HAP-1 (cell line): Measurements from ENCODE around the gene RASA3.

Experiments used
- DNase-seq, 2 experiments: peaks; one replicate each; pipeline ENCODE4 v3.0.0-alpha.2; 2016 to 2020; ENCODE audit warnings: low spot score in 2 of 2
- H3K27me3 ChIP-seq: fragments of 250-450 bp; sonication (Bioruptor Pico); 2 replicates; pipeline ENCODE4 v1.5.1; 2020; ENCODE audit warnings: low read depth, mild to moderate bottlenecking, moderate library complexity
- H3K36me3 ChIP-seq: fragments of 250-450 bp; sonication (Bioruptor Pico); replicated peaks from 2 replicates; pipeline ENCODE4 v1.5.1; 2020; ENCODE audit warnings: mild to moderate bottlenecking
- H3K4me1 ChIP-seq: fragments of 250-450 bp; sonication (Bioruptor Pico); 2 replicates; pipeline ENCODE4 v1.5.1; 2020; ENCODE audit warnings: mild to moderate bottlenecking
- H3K4me3 ChIP-seq: fragments of 250-450 bp; sonication (Bioruptor Pico); 2 replicates; pipeline ENCODE4 v1.5.1; 2020; ENCODE audit warnings: mild to moderate bottlenecking, moderate library complexity
- H3K9me3 ChIP-seq: fragments of 250-450 bp; sonication (Bioruptor Pico); 2 replicates; pipeline ENCODE4 v1.5.1; 2020; ENCODE audit warnings: mild to moderate bottlenecking, moderate library complexity
- in situ Hi-C: fragments of 300-500 bp; cut with MboI; formaldehyde crosslinking; loops from 3 replicates; pipeline ENCODE4 v1.14.3; 2020; ENCODE audit warnings: low sequenced_read_pairs, inconsistent platforms, mixed read lengths

The RASA3 gene

DNA sequence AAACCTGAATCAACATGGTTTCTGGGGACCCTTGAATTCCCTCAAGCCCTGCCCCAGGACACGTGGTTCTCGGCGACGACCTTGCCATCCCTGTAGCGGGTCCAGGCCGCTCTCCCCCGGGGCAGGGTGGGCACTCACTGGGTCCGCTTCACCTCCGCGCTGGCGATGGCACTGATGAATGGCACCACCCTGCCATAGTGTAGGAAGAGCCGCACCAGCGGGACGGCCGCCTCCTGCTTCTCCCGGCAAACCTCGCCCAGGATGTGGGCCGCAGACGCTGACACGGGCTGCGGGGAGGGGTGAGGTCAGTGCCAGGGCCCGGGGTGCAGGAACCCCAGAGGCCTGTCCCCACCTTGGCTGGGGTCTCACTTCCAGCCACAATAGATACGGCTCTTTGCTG lies 114.5 kb downstream of the RASA3 start:
- Histone ChIP-seq H3K9me3 (no peaks in the 10 kb centered on the region), H3K36me3 (no peaks in the 10 kb centered on the region), H3K27me3 (no peaks in the 10 kb centered on the region), H3K4me1 (no peaks in the 10 kb centered on the region), H3K4me3 (no peak overlapping the region)
- in situ Hi-C loops: no loop called here
- DNase-seq: no peak

GRCh38 chr13:114017028-114017630 lies 115.3 kb downstream of the RASA3 start:
- DNase-seq: no peak
- Histone ChIP-seq H3K4me1 (no peaks in the 10 kb centered on the region), H3K4me3 (no peak overlapping the region), H3K36me3 (no peaks in the 10 kb centered on the region), H3K27me3 (no peaks in the 10 kb centered on the region), H3K9me3 (no peaks in the 10 kb centered on the region)
- in situ Hi-C loops: no loop called here

GRCh38 chr13:114016321-114017027 lies 115.9 kb downstream of the RASA3 start:
- no peaks in the 10 kb centered on the region for H3K9me3 ChIP-seq
- no peak overlapping the region for H3K4me3 ChIP-seq
- in situ Hi-C loops: no loop called here
- DNase-seq: no peak
- no peaks in the 10 kb centered on the region for H3K27me3 ChIP-seq
- H3K4me1 ChIP-seq: no peaks in the 10 kb centered on the region
- no peaks in the 10 kb centered on the region for H3K36me3 ChIP-seq

GRCh38 chr13:114015969-114016295 lies 116.5 kb downstream of the RASA3 start:
- in situ Hi-C loops: no loop called here

DNA sequence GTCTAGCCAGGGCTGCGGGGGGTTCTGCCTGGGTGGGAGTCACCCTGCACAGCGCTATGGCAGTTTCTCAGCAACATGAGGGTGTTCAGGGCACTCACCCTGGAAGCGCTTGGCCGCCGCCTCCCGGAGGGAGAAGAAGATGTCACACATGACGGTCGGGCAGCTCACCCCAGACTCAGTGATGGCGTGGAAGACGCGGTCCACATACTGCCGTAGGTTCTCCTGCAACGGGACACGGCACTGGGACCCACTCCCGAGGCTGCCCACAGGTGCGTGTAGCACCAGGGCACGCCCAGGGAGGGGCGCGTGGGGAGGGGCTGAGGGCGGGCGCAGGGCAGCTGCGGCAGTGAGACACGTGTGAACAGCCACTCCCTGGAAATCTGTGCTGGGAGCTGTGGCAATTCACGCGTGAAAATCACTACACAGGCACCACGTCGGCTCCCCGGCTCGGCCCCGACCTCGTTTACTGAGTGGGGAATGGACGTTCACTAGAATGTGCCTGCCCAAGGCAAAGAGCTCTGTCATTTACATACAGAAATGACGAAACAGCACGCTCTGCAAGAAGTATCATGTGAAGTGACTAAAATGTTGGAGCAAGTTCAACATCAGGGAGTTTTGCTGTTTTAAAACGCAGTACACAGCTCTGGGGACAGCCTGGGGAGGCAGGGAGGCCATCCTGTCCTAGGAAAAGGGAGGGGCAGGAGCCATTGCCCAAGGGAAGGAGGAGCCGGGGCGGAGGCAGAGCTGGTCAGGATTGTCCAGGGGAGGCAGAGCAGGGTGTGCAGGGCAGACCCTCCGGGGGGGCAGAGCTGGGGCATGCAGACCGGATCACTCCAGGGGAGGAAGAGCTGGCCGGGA lies 117.1 kb downstream of the RASA3 start:
- Histone ChIP-seq H3K27me3 (no peaks in the 10 kb centered on the region), H3K4me1 (no peaks in the 10 kb centered on the region), H3K4me3 (no peak overlapping the region), H3K9me3 (no peaks in the 10 kb centered on the region), H3K36me3 (no peaks in the 10 kb centered on the region)
- in situ Hi-C loops: no loop called here
- no peak for DNase-seq

More at GRCh38 chr13:114015969-114016295, 116.5 kb downstream of the RASA3 start:
- no peak overlapping the region for H3K4me3 ChIP-seq
- H3K9me3 ChIP-seq: no peaks in the 10 kb centered on the region
- H3K27me3 ChIP-seq: no peaks in the 10 kb centered on the region
- H3K4me1 ChIP-seq: no peaks in the 10 kb centered on the region
- DNase-seq: no peak
- no peaks in the 10 kb centered on the region for H3K36me3 ChIP-seq

DNA sequence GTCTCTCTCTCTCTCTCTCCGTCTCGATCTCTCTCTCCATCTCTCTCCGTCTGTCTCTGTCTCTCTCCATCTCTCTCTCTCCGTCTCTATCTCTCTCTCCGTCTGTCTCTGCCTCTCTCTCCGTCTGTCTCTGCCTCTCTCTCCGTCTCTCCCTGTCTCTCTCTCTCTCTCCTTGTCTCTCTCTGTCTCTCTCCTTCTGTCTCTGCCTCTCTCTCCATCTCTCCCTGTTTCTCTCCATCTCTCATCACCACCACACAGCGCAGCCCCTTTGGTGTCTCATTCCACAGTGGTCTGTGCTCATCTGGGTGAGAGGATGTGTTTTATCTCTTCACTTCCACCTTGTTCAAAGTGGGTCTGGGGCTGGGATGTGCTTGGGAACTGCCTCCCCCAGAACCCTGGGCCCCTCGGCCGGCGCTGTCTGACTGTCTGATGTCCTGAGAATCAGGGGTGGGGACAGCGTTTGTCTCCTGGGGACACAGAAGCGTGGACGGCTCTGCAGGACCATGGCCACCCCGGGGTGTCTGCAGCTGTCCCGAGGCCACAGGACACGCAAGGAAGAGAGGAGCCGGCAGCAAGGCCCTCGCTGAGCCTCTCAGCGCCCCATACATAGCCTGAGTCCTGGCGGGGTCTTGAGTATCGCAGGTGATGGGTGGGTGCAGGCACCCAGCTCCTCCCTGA lies 118.3 kb downstream of the RASA3 start:
- Histone ChIP-seq H3K9me3 (no peaks in the 10 kb centered on the region), H3K4me3 (no peak overlapping the region), H3K27me3 (no peaks in the 10 kb centered on the region), H3K4me1 (no peaks in the 10 kb centered on the region), H3K36me3 (no peaks in the 10 kb centered on the region)
- no peak for DNase-seq
- in situ Hi-C loops: no loop called here

DNA sequence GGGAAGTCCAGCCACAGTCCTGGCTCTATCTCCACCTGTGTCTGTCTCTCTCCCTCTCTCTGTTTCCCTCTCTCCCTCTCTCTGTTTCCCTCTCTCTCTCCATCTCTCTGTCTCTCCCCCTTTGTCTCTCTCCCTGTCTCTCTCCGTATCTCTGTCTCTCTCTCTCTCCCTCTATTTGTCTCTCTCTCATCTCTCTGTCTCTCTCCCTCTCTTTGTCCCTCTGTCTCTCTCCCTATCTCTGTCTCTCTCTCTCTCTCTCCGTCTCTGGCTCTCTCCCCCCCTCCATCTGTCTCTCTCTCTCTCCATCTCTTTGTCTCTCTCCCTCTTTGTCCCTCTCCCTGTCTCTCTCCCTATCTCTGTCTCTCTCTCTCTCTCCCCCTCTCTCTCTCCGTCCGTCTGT lies 119.1 kb downstream of the RASA3 start:
- no peak overlapping the region for H3K4me3 ChIP-seq
- no peaks in the 10 kb centered on the region for H3K27me3 ChIP-seq
- no peaks in the 10 kb centered on the region for H3K4me1 ChIP-seq
- no peaks in the 10 kb centered on the region for H3K36me3 ChIP-seq
- DNase-seq: no peak
- H3K9me3 ChIP-seq: no peaks in the 10 kb centered on the region
- in situ Hi-C loops: no loop called here

GRCh38 chr13:114012921-114013320 lies 119.5 kb downstream of the RASA3 start:
- Histone ChIP-seq H3K9me3 (no peaks in the 10 kb centered on the region), H3K4me3 (no peak overlapping the region), H3K4me1 (no peaks in the 10 kb centered on the region), H3K27me3 (no peaks in the 10 kb centered on the region), H3K36me3 (no peaks in the 10 kb centered on the region)
- no peak for DNase-seq
- in situ Hi-C loops: no loop called here

DNA sequence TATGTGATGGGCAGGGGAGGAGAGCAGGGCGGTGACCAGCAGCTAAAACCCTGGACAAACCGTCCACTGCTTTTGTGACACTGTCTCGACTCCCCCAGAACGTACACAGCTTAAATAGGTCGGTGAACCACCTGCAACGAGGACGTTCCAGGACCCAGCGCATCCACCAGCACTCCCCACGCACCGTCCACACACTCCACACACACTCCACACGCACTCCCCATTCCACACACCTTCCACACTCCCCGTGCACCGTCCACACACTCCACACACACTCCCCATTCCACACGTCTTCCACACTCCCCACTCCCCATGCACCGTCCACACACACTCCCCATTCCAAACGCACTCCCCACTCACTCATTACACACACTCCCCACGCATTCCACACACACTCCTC lies 120.3 kb downstream of the RASA3 start:
- H3K36me3 ChIP-seq: no peaks in the 10 kb centered on the region
- H3K4me1 ChIP-seq: no peaks in the 10 kb centered on the region
- no peak overlapping the region for H3K4me3 ChIP-seq
- DNase-seq: no peak
- in situ Hi-C loops: no loop called here
- no peaks in the 10 kb centered on the region for H3K9me3 ChIP-seq
- no peaks in the 10 kb centered on the region for H3K27me3 ChIP-seq

DNA sequence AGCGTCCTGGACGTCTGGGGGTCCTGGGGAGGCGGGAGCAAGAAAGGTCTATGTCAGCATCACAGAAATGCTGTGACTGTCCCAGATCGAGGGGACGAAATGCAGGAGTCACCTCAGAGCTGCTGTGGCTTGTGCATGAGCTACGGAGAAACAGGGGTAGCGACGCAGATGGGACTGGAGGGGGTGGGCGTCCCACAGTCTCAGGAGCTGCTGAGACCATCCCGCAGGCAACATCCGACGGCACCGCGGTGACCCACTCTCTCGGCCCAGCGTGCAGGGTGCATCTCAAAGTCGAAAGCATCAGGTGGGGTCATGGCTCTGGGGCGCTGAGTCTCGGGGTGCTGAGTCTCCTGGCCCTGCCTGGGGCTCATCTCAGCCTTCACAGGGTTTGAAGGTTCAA lies 121.2 kb downstream of the RASA3 start:
- Histone ChIP-seq H3K9me3 (no peaks in the 10 kb centered on the region), H3K4me1 (no peaks in the 10 kb centered on the region), H3K4me3 (no peak overlapping the region), H3K27me3 (no peaks in the 10 kb centered on the region), H3K36me3 (no peaks in the 10 kb centered on the region)
- no peak for DNase-seq
- in situ Hi-C loops: no loop called here

- H3K4me1 ChIP-seq: no peaks in the 10 kb centered on the region
- H3K36me3 ChIP-seq: no peaks in the 10 kb centered on the region
- no peak for DNase-seq
- in situ Hi-C loops: no loop called here
- no peaks in the 10 kb centered on the region for H3K9me3 ChIP-seq
- no peaks in the 10 kb centered on the region for H3K27me3 ChIP-seq
- H3K4me3 ChIP-seq: no peak overlapping the region
These were observed 121.9 kb downstream of the RASA3 start for GRCh38 chr13:114010401-114011101.

DNA sequence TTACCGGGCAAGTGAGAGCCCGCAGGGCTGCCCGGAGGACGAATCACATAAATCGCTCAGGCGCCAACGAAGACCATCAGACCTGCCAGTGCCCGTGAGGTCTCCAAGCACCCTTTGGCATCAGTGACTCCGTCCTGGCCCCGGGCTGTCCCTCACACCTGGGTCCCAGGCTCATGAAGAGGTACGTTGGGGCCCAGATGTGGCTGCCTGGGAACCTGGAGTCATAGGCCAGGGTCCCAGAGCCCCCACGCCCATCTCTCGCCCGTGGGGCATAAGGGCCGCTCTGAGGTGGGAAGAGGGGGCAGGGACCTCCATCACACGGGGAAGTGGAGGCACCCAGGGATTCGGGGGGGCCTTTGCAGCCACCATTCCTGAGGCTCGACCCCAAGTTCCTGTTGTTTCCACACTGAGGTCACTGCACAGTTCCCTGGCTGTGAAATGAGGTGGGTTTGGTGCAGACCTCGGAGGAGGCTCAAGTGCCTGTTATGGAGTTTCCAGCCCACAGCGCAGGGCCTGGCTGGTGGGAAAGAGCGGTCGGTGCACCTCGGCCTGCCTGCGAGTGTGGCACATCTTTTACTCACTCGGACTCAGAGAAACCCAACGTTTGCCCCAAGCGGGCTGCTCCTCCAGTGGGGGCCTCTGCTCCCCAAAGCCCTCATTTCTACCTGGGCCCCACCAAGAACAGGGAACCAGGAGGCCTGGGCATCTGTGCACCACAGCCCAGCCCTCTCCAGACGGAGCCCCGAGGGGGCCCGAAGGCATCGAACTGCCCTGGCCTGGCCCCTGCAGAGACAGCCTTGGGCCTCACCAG lies 122.6 kb downstream of the RASA3 start:
- no peaks in the 10 kb centered on the region for H3K4me1 ChIP-seq
- in situ Hi-C loops: no loop called here
- no peaks in the 10 kb centered on the region for H3K9me3 ChIP-seq
- no peaks in the 10 kb centered on the region for H3K36me3 ChIP-seq
- no peak overlapping the region for H3K4me3 ChIP-seq
- no peaks in the 10 kb centered on the region for H3K27me3 ChIP-seq
- no peak for DNase-seq
